ENCODE results near the gene CHST6. TPM values are rescaled to one million over a fixed set of nuclear protein-coding genes. Genes with fewer than 3 reads are reported as not detected.
"Not testable (repeated sequence)": the region's sequence is repeated elsewhere in the genome, so short reads cannot be mapped to it uniquely, and the experiment has no call there.

CHST6 gene
- 3.2 TPM for total RNA-seq

- DNase-seq (ENCODE audit: low spot score): no peak
Measured at GRCh38 chr16:75495076-75495674, at the start of gene CHST6. Gene CHST6, minus strand, starts transcription at chr16:75495441. Its CDS starts 15,613 bp downstream, at chr16:75479828.

GRCh38 chr16:75542462-75542861 lies 47.2 kb upstream of the CHST6 start:
- not testable (repeated sequence) for DNase-seq (ENCODE audit: low spot score)

GRCh38 chr16:75541236-75541635 lies 46.0 kb upstream of the CHST6 start:
- DNase-seq (ENCODE audit: low spot score): no peak

- not testable (repeated sequence) for DNase-seq (ENCODE audit: low spot score)
Measured at GRCh38 chr16:75538882-75539565, 43.8 kb upstream of the CHST6 start.

GRCh38 chr16:75537776-75538175 lies 42.5 kb upstream of the CHST6 start:
- DNase-seq (ENCODE audit: low spot score): no peak

GRCh38 chr16:75535901-75536300 lies 40.7 kb upstream of the CHST6 start, which contains the start of gene CHST5:
Gene CHST5, minus strand, starts transcription at chr16:75536108. Its CDS starts 5,724 bp downstream, at chr16:75530384.
- DNase-seq (ENCODE audit: low spot score): no peak

GRCh38 chr16:75535211-75535843 lies 40.1 kb upstream of the CHST6 start:
- no peak for DNase-seq (ENCODE audit: low spot score)

- no peak for DNase-seq (ENCODE audit: low spot score)
Measured at GRCh38 chr16:75534560-75535205, 39.4 kb upstream of the CHST6 start.

GRCh38 chr16:75532791-75533190 lies 37.5 kb upstream of the CHST6 start:
- no peak for DNase-seq (ENCODE audit: low spot score)

- no peak for DNase-seq (ENCODE audit: low spot score)
Measured at GRCh38 chr16:75532142-75532765, 37.0 kb upstream of the CHST6 start.

- no peak for DNase-seq (ENCODE audit: low spot score)
Measured at GRCh38 chr16:75529959-75530358, 34.7 kb upstream of the CHST6 start.

- no peak for DNase-seq (ENCODE audit: low spot score)
Measured at GRCh38 chr16:75529056-75529905, 34.0 kb upstream of the CHST6 start.

- no peak for DNase-seq (ENCODE audit: low spot score)
Measured at GRCh38 chr16:75527825-75528299, 32.6 kb upstream of the CHST6 start.

GRCh38 chr16:75526032-75526790 lies 31.0 kb upstream of the CHST6 start:
- no peak for DNase-seq (ENCODE audit: low spot score)

GRCh38 chr16:75519175-75519574 lies 23.9 kb upstream of the CHST6 start:
- DNase-seq (ENCODE audit: low spot score): no peak

GRCh38 chr16:75516189-75516966 lies 21.1 kb upstream of the CHST6 start:
- not testable (repeated sequence) for DNase-seq (ENCODE audit: low spot score)

GRCh38 chr16:75514296-75514695 lies 19.1 kb upstream of the CHST6 start:
- no peak for DNase-seq (ENCODE audit: low spot score)

GRCh38 chr16:75506574-75506973 lies 11.3 kb upstream of the CHST6 start:
- no peak for DNase-seq (ENCODE audit: low spot score)

- no peak for DNase-seq (ENCODE audit: low spot score)
Measured at GRCh38 chr16:75506107-75506506, 10.9 kb upstream of the CHST6 start.
